Non-pigmented ciliary epithelial cell (primary cell): ENCODE measurements around the gene TFPI2.
"Not testable (repeated sequence)": the region's sequence is repeated elsewhere in the genome, so short reads cannot be mapped to it uniquely, and the experiment has no call there.

Experiments
- DNase-seq: peaks from one replicate; pipeline ENCODE4 v3.0.0-alpha.2; 2010; ENCODE audit warnings: low read depth

TFPI2 gene, protein sequence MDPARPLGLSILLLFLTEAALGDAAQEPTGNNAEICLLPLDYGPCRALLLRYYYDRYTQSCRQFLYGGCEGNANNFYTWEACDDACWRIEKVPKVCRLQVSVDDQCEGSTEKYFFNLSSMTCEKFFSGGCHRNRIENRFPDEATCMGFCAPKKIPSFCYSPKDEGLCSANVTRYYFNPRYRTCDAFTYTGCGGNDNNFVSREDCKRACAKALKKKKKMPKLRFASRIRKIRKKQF

DNA sequence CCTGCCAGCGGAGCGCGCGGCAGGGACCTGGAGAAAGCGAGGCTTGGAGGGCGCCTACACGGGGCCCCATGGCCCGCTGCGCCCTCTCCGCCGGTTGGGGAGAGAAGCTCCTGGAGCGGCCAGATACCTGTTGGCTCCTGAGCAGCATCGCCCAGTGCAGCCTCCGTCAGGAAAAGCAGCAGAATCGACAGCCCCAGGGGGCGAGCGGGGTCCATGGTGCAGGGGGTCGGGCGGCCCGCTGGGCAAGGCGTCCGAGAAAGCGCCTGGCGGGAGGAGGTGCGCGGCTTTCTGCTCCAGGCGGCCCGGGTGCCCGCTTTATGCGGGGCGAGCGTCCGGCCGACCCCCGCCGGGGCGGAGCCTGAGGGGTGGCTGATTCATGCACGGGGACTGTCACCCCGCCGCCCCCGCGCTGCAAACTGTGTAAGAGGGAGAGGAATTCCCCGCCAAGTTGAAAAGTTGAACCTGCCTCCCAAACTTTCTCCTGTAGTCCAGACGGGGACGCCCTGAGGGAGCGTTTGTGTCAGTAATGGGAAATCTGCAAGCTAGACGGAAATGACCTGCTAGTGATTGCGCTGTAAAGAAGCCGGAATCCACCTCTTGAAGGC lies at the start of gene TFPI2:
Gene TFPI2, minus strand, starts transcription at position 290 of the 605 bp plus-strand sequence. Its CDS starts 75 bp downstream, at position 215.
- peak; percentile 55 for DNase-seq

DNA sequence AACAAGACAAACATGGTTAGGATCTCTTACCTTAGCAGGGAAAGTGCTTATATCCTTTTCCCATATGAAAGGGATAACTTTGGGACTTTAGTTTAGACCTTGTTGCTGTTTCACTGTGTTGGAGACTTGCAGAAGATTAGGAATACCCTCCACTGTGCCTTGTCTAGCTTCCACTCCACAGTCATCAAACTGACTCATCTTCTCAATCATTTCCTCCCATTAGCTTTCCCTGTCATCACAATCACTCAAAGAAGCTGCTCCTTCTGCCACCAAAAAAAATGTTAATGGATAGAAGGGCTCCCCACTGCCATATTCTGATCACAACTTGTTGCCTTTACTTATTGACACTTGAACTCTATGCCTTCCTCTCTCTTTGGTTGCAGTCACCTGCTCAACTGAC lies 47.7 kb upstream of the TFPI2 start:
- DNase-seq = no peak

DNA sequence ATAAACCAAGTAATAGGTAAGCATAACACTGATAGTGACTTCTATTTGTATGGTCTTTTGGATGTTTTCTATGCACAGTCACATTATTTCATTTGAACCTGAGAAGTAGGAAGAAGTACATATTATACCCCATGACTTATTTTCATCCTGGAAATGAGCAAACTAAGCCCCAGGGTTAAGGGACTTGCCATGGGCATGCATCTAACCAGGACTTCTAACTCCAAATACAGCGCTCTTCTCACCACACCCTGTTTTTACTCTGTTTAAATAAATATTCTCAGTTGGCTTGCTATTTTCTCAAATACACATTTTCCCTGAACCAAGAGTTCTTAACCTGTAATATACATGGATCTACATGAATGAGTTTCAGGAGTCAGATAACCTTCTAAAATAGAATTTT lies 47.3 kb upstream of the TFPI2 start:
- no peak for DNase-seq

DNA sequence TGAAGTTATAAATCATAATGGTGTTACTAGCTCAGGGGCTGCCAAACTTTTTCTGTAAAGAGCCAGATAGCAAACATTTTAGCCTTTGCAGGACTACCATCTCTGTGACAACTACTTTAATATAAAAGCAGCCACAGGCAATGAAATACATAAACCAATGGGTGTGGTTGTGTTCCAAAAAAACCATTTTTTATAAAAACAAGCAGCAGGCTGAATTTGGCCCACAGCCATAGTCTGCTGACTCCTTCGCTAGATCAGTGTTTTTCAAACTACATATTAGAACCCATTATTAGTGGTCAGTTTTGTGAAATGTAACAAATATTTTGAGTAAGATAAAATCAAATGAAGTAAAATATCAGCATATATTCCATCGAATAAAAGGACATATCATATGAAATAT lies 44.5 kb upstream of the TFPI2 start:
- DNase-seq = no peak

DNA sequence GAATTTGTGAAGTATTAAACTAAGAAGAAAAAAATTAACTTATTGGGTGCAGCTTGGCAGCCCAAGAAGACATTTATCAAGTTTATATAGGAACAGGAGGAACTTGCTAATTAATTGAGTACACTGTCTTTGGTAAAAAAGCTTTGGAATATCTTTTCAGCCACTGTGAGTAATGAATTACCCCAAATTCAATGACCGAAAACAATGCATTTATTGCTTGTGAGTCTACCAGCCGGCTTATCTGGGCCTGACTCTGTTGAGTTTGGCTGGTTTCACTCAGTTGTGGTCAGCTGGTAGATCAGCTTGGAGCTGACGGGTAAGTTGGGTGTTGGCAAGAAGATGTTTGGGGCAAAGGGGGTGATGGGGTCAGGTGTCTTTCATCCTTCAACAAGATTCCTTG lies 42.6 kb upstream of the TFPI2 start:
- no peak for DNase-seq

DNA sequence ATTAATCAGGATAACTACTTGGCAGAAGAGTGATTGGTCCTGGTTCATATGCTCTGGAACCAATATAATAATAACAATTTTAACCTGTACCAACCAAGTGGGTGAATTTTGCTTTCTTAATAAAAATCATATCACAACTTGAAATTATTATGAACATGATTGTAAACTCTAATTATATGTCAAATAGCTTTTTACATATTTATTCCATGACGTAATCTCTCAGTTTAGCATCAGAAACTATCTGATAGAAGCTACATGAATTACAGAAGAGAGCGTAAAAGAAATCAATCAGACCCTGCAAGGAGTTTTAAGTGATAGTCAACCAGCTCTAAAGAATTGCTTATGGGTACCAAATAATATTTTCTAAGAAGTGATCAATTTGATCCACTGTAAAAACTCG lies 41.1 kb upstream of the TFPI2 start:
- DNase-seq = no peak

DNA sequence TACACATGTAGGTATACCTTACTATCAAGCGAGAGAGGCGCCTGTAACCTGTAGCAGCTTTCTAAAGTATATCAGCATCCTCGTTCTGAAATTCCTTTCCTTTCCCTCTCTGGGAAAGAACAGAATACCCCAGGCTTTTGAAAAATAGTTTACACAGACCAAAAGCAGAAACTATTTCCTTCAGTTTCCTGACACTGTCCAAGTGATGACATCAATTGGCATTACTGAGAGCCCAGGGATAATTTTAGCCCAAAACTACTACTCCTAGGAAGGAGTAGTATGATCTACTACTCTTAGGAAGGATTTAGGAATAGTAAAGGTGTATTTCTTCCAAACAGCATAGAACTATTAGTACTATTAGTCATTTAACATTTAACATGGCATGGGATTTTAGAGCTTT lies 37.0 kb upstream of the TFPI2 start:
- no peak for DNase-seq

DNA sequence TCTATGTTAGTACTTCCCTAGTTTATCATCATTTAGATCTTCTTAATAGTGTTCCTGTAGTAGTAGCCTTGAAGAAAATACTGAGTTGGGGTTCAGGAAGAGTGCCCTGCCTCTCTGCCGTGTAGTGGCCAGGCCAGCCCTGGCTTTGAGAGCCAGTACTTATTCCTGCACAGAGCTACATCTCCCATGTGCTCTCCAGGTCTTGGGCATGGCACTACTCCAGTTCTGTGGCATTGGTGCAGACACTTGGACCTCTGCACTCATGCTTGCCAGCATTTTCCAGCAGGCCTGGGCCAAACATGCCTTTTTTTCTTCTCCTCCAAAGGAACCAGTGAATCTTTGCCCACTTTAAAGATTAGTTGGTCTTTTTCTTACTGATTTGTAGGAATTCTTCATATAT lies 36.2 kb upstream of the TFPI2 start:
- no peak for DNase-seq

DNA sequence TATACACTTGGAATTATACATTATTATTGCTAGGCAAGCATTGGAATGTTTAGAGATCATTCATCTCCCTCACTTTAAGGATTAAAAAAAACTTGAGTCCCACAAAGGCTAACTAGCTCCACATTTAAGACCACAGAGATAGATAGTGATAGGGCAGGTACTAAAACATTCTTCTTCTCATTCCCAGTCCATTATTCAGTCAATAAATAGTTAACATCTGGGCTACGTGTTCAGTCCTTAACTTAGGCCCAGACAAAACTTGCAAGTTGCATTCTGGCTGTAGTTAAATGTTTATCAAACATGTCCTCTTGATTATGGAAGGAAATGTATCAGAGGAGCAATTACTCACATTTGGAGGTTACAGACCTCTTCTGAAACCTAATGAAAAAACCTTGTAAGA lies 33.4 kb upstream of the TFPI2 start:
- no peak for DNase-seq

DNA sequence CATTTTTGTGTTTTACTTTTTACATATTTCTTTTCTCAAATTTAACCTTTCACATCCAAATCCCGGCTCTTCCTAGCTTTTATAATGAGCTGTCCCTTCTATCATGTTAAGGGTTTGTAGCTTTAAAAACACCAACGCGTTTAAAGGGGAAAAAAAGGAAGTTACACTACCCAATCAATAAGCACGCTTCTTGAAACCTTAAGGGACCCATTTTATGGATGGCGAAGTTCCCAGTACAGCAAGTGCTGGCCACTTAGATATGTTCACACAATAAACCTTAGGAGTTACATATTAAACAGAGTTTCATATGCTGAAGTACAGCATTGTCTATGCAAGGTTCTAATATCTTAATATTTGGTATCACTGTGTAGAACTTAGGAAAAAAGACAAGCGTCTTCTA lies 32.7 kb upstream of the TFPI2 start:
- no peak for DNase-seq

DNA sequence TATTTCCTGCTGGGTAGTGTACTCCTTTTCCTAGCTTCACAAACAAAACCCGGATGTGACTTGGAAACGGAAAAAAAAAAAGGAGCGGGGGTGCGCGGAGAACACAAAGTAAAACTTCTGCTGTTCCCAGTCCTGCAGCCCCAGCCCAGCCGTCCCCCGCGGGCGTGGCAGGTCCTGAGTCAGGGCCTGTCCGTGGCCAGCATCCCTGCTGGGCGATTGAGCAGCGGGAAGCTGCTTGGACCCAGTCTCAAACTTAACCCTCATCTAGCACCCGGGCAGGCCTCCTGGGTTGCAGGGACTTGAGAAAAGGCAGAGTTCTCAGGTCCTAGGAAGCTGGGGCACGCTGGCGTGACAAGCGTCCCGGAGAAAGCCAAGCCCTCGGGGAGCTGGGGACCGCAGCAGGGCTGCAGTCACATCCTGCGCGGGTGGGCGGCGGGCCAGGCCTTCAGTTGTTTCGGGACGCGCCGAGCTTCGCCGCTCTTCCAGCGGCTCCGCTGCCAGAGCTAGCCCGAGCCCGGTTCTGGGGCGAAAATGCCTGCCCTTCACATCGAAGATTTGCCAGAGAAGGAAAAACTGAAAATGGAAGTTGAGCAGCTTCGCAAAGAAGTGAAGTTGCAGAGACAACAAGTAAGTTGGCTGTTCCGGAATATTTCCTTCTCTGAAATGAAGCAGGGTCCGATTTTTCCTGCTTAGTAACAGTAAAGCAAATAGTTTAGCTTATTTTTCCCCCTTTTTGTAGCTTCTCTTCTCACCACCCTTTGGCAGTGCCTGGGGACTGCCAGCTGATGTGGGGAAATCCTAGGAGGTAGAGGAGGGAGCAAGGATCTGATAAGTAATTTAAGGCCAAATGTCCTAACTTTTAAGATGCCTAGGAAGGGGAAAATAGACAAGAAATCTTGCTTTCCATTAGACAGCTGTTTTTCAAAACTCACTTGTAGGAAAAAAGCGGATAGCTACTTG lies 31.3 kb upstream of the TFPI2 start, which contains the start of gene GNG11:
Gene GNG11, plus strand, starts transcription at position 129 of the 960 bp plus-strand sequence. Its CDS starts 403 bp downstream, at position 532.
- no peak for DNase-seq

DNA sequence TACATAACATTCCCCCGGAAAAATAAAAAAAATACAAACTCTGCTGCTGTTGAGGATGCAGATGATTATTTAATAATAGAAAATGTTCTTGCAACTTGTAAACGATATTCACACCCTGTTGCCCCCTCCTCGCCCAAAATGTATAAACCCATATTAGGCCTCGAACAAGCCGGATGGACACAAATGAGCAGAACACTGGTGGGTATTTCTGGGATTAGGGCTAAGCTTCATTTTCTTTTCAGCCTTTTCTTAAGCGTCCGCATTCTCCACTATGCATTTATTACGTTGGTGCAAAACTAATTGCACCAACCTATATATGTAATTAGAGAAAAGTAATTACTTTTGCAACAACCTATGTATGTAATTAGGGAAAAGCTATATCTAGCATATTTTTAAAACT lies 30.6 kb upstream of the TFPI2 start:
- no peak for DNase-seq

DNA sequence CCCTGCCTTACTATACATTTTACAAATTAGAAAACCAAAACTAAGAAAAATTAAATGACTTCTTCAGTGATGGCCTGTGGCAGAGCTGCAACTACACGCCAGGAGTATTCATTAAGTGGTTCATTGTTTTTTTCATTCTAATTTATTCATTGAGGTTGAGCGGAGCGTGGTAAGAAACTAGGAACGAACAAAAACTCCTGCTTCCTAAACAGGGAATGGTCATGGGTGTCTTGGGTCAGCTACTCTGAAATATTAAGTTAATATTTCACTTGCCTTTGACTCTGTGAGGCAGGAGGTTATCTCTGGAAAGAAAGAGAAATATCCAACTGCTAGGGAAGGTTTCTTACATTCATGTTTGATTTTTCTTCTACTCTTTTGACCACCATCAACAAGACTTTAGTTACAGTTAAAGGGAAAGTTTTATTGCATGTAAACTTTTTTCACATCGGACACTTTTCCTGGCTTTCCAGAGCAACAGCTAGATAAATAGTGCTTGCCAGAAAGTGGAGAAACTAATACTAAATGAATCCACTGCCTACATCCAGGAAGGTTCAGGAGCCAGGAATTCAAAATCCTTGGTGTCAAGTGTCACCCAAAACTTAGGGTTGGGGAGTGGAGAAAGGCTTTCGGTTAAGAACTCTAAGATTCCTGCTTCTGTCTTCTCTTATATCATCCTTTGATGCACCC lies 30.1 kb upstream of the TFPI2 start:
- DNase-seq = no peak

DNA sequence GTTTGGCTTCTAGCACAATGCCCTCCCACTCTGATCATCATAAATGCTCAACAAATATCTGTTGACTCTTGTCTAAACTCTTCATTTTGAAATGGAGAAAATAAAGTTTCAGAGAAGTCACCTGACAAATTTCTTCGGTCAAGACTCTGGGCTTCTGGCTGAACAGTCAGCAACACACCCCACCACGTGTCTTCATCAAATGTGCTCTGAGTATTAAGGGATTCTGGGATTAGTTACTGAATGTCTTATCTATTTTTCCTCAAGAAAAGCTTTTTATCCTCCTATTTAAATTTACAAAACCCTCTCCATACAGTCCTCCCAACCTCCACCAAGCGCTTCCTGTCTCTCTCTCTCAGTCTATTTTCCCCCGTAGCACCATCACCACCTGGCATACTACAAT lies 25.8 kb upstream of the TFPI2 start:
- not testable (repeated sequence) for DNase-seq

DNA sequence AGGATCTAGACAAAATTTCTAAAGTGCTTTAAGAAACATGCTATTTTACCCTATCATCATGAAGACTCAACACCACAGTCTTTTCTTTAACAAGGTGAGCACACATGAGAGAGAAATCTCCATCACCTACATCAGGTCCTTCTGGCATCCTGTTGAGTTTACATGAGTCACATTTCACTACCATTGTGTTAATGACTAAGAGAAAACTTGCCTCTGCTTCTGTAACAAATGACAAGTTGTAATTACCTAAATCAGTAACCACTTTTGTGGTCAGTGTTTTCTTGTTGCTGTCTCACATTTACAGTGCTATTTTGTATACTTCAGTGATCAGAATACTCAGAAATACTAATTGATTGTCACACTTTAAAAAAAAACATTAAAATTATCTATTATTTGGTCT lies 25.3 kb upstream of the TFPI2 start:
- DNase-seq = not testable (repeated sequence)

DNA sequence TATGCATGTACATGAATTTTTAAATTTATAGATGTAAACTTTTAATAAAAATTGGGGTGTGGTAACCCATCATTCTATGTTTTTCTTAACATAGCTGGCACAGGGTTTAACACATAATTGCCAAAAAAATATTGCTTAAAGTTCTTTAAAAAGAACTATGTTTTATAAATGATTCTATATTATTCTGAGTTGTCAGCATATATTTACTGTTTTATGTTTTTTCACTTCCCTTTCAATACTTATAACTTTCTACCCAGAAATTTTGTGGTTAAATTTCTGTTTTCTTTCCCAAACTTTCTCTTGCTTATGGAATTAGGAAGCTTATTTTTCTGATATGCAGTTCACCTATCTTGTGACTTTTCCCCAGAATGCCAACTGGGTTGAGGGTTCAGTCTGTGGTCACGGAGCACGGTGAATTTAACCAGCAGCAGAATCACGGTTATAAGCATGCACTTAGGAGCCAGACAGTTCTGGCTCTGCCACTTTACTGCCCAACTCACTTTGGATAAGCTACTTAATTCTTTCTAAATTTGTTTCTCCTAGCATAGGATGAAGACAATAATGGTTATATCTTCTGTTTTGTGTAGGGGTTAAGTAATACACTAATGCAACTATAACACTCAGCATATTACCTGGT lies 24.8 kb upstream of the TFPI2 start:
- DNase-seq = not testable (repeated sequence)

DNA sequence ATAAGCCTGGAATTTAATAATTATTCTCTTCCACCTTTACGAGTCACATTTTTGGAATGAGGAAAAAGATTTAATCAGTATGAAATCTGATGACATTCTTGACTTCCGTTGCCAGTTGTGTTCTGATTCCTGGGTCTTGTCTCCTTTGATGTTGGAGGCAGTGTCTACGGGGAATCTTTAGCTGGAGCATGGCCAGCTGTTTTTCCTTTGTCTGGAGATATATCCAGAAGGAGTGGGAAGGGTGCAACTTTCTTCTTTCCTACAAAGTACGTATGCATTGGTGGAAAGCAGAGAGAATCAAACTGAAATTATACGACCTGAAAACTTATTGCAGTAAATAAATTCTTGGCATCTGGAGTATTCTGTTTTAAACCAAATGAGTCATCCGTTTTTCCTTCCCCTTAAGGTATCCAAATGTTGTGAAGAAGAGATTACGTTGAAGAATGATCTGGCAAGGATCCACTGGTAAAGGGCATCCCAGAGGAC lies 24.1 kb upstream of the TFPI2 start:
- DNase-seq = peak; percentile 26

DNA sequence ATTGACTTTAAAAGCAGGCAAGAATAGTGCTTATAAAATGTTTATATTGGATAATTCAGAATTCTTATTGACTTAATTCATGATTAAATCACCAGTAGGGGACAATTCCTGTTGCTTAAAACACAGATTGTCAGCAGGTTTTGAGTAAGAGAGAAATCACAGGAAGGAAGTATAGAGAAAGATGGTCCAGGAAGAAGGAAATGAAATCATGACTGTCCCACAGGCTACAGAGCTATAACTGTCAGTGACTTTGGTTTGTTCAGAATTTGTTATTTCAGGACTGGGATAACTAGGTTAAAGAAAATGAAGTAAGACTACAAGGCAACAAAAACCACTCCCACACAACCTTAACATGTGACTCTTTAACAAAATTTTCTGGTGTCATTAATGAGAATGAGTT lies 22.6 kb upstream of the TFPI2 start:
- DNase-seq = no peak

DNA sequence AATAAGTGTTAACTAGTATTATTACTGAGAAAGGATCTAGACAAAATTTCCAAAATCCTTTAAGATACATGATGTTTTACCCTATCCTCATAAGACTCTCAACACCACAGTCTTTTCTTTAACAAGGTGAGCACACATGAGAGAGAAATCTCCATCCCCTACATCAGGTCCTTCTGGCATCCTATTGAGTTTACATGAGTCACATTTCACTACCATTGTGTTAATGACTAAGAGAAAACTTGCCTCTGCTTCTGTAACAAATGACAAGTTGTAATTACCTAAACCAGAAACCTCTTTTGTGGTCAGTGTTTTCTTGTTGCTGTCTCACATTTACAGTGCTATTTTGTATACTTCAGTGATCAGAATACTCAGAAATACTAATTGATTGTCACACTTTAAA lies 21.1 kb upstream of the TFPI2 start:
- DNase-seq = not testable (repeated sequence)

DNA sequence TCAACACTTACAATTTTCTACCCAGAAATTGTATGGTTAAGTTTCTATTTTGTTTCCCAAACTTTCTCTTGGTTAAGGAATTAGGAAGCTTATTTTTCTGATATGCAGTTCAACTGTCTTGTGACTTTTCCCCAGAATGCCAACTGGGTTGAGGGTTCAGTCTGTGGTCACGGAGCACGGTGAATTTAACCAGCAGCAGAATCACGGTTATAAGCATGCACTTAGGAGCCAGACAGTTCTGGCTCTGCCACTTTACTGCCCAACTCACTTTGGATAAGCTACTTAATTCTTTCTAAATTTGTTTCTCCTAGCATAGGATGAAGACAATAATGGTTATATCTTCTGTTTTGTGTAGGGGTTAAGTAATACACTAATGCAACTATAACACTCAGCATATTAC lies 20.7 kb upstream of the TFPI2 start:
- not testable (repeated sequence) for DNase-seq
